ENCODE results near the gene MCC. TPM values are rescaled to one million over a fixed set of nuclear protein-coding genes. Genes with fewer than 3 reads are reported as not detected.

Gene MCC
- total RNA-seq, 1 donor from 2014 or later: 26.9 TPM

DNA sequence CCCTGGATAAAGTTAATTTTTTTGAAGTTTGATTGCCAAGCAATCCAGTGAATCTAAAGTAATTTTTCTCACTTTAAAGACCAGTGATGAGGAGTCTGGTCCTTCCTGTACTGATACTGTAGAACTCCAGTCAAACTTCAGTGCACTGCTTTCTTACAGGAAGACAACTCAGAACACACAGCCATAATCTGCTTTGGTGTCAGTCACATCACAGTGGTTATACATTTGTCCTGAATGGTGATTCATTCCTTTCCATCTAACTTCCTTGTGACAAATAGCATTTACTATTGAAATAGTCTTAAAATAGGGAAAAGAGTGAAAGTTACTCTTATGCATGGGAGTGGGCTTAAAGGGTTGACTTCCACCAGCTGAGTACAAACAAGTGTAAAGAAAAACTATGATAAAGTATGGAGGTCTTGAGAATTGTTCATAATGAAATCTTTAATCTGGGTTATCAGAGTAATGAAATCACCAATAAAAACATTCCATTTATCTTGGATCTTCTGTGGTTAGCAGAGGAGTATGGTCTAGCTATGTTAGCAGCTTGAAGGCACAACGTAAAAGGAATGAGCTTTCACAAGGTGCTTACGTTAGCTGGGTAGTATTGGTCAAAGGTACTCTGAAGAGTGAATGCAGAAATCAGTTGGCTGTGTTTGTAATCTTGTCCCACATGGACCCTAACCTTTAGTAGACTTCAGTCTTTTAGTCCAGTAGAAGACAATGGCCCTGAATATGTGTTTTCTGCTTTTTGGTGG lies 470.2 kb downstream of the MCC start:
- H3K36me3 Mint-ChIP-seq (ENCODE audit: low read depth, unreplicated experiment): no peaks in the 10 kb centered on the region
- peaks cover 12% of the 10 kb centered on the region for H3K36me3 ChIP-seq (ENCODE audit: insufficient read depth, low read length)
- peak; percentile 81 for FAIRE-seq

DNA sequence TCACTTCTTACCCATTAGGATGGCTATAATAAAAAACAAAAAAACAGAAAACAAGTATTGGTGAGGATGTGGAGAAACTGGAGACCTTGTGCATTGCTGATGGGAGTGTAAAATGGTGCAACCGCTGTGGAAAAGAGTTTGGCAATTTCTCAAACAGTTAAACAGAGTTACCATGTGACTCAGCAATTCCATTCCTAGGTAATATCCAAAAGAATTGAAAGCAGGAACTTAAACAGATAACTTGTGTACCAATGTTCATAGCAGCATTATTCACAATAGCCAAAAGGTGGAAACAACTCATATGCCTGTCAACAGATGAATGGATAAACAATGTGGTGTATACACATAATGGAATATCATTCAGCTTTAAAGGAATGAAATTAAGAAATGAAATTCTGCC lies 482.8 kb downstream of the MCC start:
- H3K27me3 ChIP-seq (ENCODE audit: insufficient read depth, low read length): no peaks in the 10 kb centered on the region
- TF ChIP-seq EZH2 (IDR thresholded peaks at IDR 0.05; ENCODE audit: insufficient read depth, low read length): no peak
- TF ChIP-seq, protein P1, sequence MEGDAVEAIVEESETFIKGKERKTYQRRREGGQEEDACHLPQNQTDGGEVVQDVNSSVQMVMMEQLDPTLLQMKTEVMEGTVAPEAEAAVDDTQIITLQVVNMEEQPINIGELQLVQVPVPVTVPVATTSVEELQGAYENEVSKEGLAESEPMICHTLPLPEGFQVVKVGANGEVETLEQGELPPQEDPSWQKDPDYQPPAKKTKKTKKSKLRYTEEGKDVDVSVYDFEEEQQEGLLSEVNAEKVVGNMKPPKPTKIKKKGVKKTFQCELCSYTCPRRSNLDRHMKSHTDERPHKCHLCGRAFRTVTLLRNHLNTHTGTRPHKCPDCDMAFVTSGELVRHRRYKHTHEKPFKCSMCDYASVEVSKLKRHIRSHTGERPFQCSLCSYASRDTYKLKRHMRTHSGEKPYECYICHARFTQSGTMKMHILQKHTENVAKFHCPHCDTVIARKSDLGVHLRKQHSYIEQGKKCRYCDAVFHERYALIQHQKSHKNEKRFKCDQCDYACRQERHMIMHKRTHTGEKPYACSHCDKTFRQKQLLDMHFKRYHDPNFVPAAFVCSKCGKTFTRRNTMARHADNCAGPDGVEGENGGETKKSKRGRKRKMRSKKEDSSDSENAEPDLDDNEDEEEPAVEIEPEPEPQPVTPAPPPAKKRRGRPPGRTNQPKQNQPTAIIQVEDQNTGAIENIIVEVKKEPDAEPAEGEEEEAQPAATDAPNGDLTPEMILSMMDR (IDR thresholded peaks at IDR 0.05; ENCODE audit: insufficient read depth, low read depth, low read length): no peak
- H3K4me2 ChIP-seq (ENCODE audit: low read length): no peak overlapping the region
- no peak overlapping the region for H3K9ac ChIP-seq (ENCODE audit: low read length)
- no peaks in the 10 kb centered on the region for H3K79me2 ChIP-seq (ENCODE audit: insufficient read depth, low read length)
- H3K27ac ChIP-seq (ENCODE audit: low read depth, low read length): no peak overlapping the region
- peaks cover 4% of the 10 kb centered on the region for H3K4me1 ChIP-seq (ENCODE audit: insufficient read depth, low read length)
- Mint-ChIP-seq H3K4me1 (ENCODE audit: low read depth, unreplicated experiment) (peaks cover 8% of the 10 kb centered on the region), H3K27ac (ENCODE audit: unreplicated experiment) (no peak overlapping the region), H3K9me3 (ENCODE audit: unreplicated experiment) (no peaks in the 10 kb centered on the region), H3K36me3 (ENCODE audit: low read depth, unreplicated experiment) (peaks cover 10% of the 10 kb centered on the region), H3K4me3 (ENCODE audit: unreplicated experiment) (peak overlapping the region; percentile 12), H3K27me3 (ENCODE audit: low read depth, unreplicated experiment) (no peaks in the 10 kb centered on the region)
- no peaks in the 10 kb centered on the region for H3K9me3 ChIP-seq (ENCODE audit: insufficient read depth, low read depth, low read length)
- H3K4me3 ChIP-seq (ENCODE audit: insufficient read depth, low read depth, low read length): no peak overlapping the region
- H2AFZ ChIP-seq (ENCODE audit: low read depth, low read length): no peak overlapping the region
- FAIRE-seq (no peak), DNase-seq (ENCODE audit: low read depth) (peak; percentile 53)
- H3K36me3 ChIP-seq (ENCODE audit: insufficient read depth, low read length): peaks cover 11% of the 10 kb centered on the region
- no peaks in the 10 kb centered on the region for H4K20me1 ChIP-seq (ENCODE audit: insufficient read depth, low read length)

More for the DNA sequence above, 470.2 kb downstream of the MCC start:
- Histone ChIP-seq H2AFZ (ENCODE audit: low read depth, low read length) (no peak overlapping the region), H3K4me1 (ENCODE audit: insufficient read depth, low read length) (peaks cover 39% of the 10 kb centered on the region), H3K9ac (ENCODE audit: low read length) (no peak overlapping the region), H3K9me3 (ENCODE audit: insufficient read depth, low read depth, low read length) (no peaks in the 10 kb centered on the region), H3K4me3 (ENCODE audit: insufficient read depth, low read depth, low read length) (no peak overlapping the region), H3K4me2 (ENCODE audit: low read length) (peak overlapping the region; percentile 39), H3K27ac (ENCODE audit: low read depth, low read length) (peak overlapping the region; percentile 75), H4K20me1 (ENCODE audit: insufficient read depth, low read length) (no peaks in the 10 kb centered on the region), H3K79me2 (ENCODE audit: insufficient read depth, low read length) (peaks cover 6% of the 10 kb centered on the region), H3K27me3 (ENCODE audit: insufficient read depth, low read length) (no peaks in the 10 kb centered on the region)
- TF ChIP-seq, protein P1 (IDR thresholded peaks at IDR 0.05; ENCODE audit: insufficient read depth, low read depth, low read length): no peak
- TF ChIP-seq EZH2 (IDR thresholded peaks at IDR 0.05; ENCODE audit: insufficient read depth, low read length): no peak
- H3K27me3 Mint-ChIP-seq (ENCODE audit: low read depth, unreplicated experiment): no peaks in the 10 kb centered on the region
- no peak overlapping the region for H3K4me3 Mint-ChIP-seq (ENCODE audit: unreplicated experiment)
- H3K9me3 Mint-ChIP-seq (ENCODE audit: unreplicated experiment): no peaks in the 10 kb centered on the region
- H3K4me1 Mint-ChIP-seq (ENCODE audit: low read depth, unreplicated experiment): peaks cover 37% of the 10 kb centered on the region
- DNase-seq (ENCODE audit: low read depth): peak; percentile 92
- peak overlapping the region; percentile 27 for H3K27ac Mint-ChIP-seq (ENCODE audit: unreplicated experiment)

DNA sequence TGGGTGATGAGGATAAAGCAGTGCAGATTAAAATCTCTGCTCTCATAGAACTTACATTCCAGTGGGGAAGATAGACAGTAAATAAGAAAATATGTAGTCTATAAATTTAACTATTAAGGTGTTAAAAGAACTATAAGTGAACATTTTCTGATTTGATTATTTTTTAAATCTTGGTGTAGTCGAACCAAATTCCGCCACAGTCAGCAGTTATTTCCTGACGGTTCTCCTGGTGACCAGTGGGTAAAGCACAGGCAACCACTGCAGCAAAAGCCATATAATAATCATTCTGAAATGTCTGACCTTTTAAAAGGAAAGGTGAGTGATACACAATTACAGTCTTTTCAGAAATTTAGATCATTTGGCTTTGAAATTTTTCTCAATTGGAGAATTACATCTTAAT lies 484.5 kb downstream of the MCC start:
- Histone ChIP-seq H2AFZ (ENCODE audit: low read depth, low read length) (no peak overlapping the region), H3K27me3 (ENCODE audit: insufficient read depth, low read length) (no peaks in the 10 kb centered on the region), H3K9me3 (ENCODE audit: insufficient read depth, low read depth, low read length) (no peaks in the 10 kb centered on the region), H3K4me3 (ENCODE audit: insufficient read depth, low read depth, low read length) (no peak overlapping the region), H3K36me3 (ENCODE audit: insufficient read depth, low read length) (peaks cover 11% of the 10 kb centered on the region), H3K9ac (ENCODE audit: low read length) (no peak overlapping the region), H3K27ac (ENCODE audit: low read depth, low read length) (no peak overlapping the region), H4K20me1 (ENCODE audit: insufficient read depth, low read length) (no peaks in the 10 kb centered on the region), H3K4me1 (ENCODE audit: insufficient read depth, low read length) (peaks cover 7% of the 10 kb centered on the region), H3K4me2 (ENCODE audit: low read length) (no peak overlapping the region), H3K79me2 (ENCODE audit: insufficient read depth, low read length) (peaks cover 8% of the 10 kb centered on the region)
- Mint-ChIP-seq H3K9me3 (ENCODE audit: unreplicated experiment) (no peaks in the 10 kb centered on the region), H3K27me3 (ENCODE audit: low read depth, unreplicated experiment) (no peaks in the 10 kb centered on the region), H3K36me3 (ENCODE audit: low read depth, unreplicated experiment) (peaks cover 12% of the 10 kb centered on the region), H3K27ac (ENCODE audit: unreplicated experiment) (no peak overlapping the region), H3K4me1 (ENCODE audit: low read depth, unreplicated experiment) (peaks cover 10% of the 10 kb centered on the region), H3K4me3 (ENCODE audit: unreplicated experiment) (no peak overlapping the region)
- DNase-seq (ENCODE audit: low read depth): no peak
- TF ChIP-seq EZH2 (IDR thresholded peaks at IDR 0.05; ENCODE audit: insufficient read depth, low read length): no peak
- TF ChIP-seq, protein P1 (IDR thresholded peaks at IDR 0.05; ENCODE audit: insufficient read depth, low read depth, low read length): no peak
- no peak for FAIRE-seq
